Esophagus squamous epithelium (tissue), 5 donors: ENCODE results near the gene REG3A. TPM values are rescaled to one million over a fixed set of nuclear protein-coding genes. Genes with fewer than 3 reads are reported as not detected.

ENCODE experiments used
- DNase-seq: peaks from one replicate; lab custom pipeline; 2025; lab: John Stamatoyannopoulos, UW
- H3K27ac ChIP-seq, 4 donors: fragments of 200-600 bp; sonication (generic); one replicate each; pipeline ENCODE4 v1.5.1; 2016 to 2019; ENCODE audit warnings: mild to moderate bottlenecking in 1 of 4
- H3K27me3 ChIP-seq, 4 donors: fragments of 200-600 bp; sonication (generic); 1 replicate in 3 of 4; 2 replicates in 1 of 4; pipeline versions ENCODE4 v1.5.1 to v1.6.0; 2017 to 2021; ENCODE audit warnings: antibody characterized with exemption in 1 of 4
- H3K36me3 ChIP-seq, 3 donors: fragments of 200-600 bp; sonication (generic); one replicate each; pipeline ENCODE4 v1.5.1; 2016 to 2019
- H3K4me1 ChIP-seq, 3 donors: fragments of 200-600 bp; sonication (generic); one replicate each; pipeline ENCODE4 v1.5.1; 2017 to 2019
- H3K4me3 ChIP-seq, 4 donors: fragments of 200-600 bp; sonication (generic); 1 replicate in 3 of 4; 2 replicates in 1 of 4; pipeline ENCODE4 v1.5.1; 2016 to 2019; ENCODE audit warnings: mild to moderate bottlenecking in 2 of 4, moderate library complexity in 1 of 4
- H3K9me3 ChIP-seq, 3 donors: fragments of 200-600 bp; sonication (generic); one replicate each; pipeline ENCODE4 v1.5.1; 2016 to 2019
- CTCF ChIP-seq, 6 experiments: fragments of 450-650 bp in 4 of 6; fragments of 200-600 bp in 2 of 6; sonication (generic) in 2 of 6; IDR thresholded peaks; one replicate each; pipeline ENCODE4 v1.5.1; 2016 to 2019; ENCODE audit warnings: antibody characterized with exemption in 6 of 6, mild to moderate bottlenecking in 4 of 6, moderate library complexity in 4 of 6
- POLR2A ChIP-seq, 4 donors: fragments of 450-650 bp; IDR thresholded peaks; one replicate each; pipeline ENCODE4 v1.6.1; 2017; ENCODE audit warnings: antibody characterized with exemption in 4 of 4, mild to moderate bottlenecking in 4 of 4, moderate library complexity in 3 of 4
- WGBS, 2 donors: methylation state at CpG; one replicate each; pipeline ENCODE4 v1.1.5; 2018; 5-methylcytosine and 5-hydroxymethylcytosine counted together
- intact Hi-C: fragments of 100-400 bp; cut with DNase I; formaldehyde crosslinking; loops from one replicate; pipeline ENCODE4 v1.15.0; 2022
- total RNA-seq, 4 donors: library from RNA; depleted of rRNA; stranded (reverse); fragments of >200 nt; gene quantifications; one replicate each; pipeline ENCODE4 v1.1.0, GENCODE V29; 2016
- donor health status: DM: yes; HTN: yes; CAD: no.

REG3A gene
- total RNA-seq, 4 donors from 2014 or later, result not detected

GRCh38 chr2:79162801-79163200, 3.2 kb upstream of the REG3A start:
- intact Hi-C loops, result no loop called here
- Histone ChIP-seq H3K9me3 (no peaks in the 10 kb centered on the region), H3K27me3 (no peaks in the 10 kb centered on the region), H3K4me1 (no peaks in the 10 kb centered on the region), H3K36me3 (no peaks in the 10 kb centered on the region), H3K4me3 (no peak overlapping the region), H3K27ac (no peak overlapping the region)
- WGBS, 2 donors, result 96% methylated on average over 1 of the region's 1 CpG
- no peak for TF ChIP-seq POLR2A (IDR thresholded peaks at IDR 0.05)
- DNase-seq, result no peak

- no peaks in the 10 kb centered on the region for H3K27me3 ChIP-seq
- no peaks in the 10 kb centered on the region for H3K4me1 ChIP-seq
- WGBS, 2 donors, result 53% methylated on average over 2 of the region's 2 CpGs
- DNase-seq, result no peak
- H3K9me3 ChIP-seq, result no peaks in the 10 kb centered on the region
- intact Hi-C loops, result no loop called here
- H3K4me3 ChIP-seq, result no peak overlapping the region
- H3K27ac ChIP-seq, result no peak overlapping the region
- H3K36me3 ChIP-seq, result no peaks in the 10 kb centered on the region
- no peak for TF ChIP-seq CTCF (IDR thresholded peaks at IDR 0.05)
- TF ChIP-seq POLR2A (IDR thresholded peaks at IDR 0.05), result no peak
Observed at GRCh38 chr2:79162132-79162531, 2.6 kb upstream of the REG3A start.

GRCh38 chr2:79159030-79159429, 523 bp downstream of the REG3A start:
- Histone ChIP-seq H3K27me3 (no peaks in the 10 kb centered on the region), H3K36me3 (no peaks in the 10 kb centered on the region), H3K27ac (no peak overlapping the region), H3K4me3 (no peak overlapping the region), H3K4me1 (no peaks in the 10 kb centered on the region), H3K9me3 (peaks cover 0 to 20% (median 6%) of the 10 kb centered on the region in 3 donors)
- TF ChIP-seq POLR2A (IDR thresholded peaks at IDR 0.05) (no peak), CTCF (IDR thresholded peaks at IDR 0.05) (no peak)
- WGBS, 2 donors, result 28 to 82% methylated on average over 1 to 2 of the region's 2 CpGs
- DNase-seq, result no peak
- intact Hi-C loops, result no loop called here

- Histone ChIP-seq H3K27ac (no peak overlapping the region), H3K9me3 (peaks cover 0 to 20% (median 6%) of the 10 kb centered on the region in 3 donors), H3K27me3 (no peaks in the 10 kb centered on the region), H3K4me1 (no peaks in the 10 kb centered on the region), H3K4me3 (no peak overlapping the region), H3K36me3 (no peaks in the 10 kb centered on the region)
- intact Hi-C loops, result no loop called here
- WGBS, 2 donors, result 60 to 100% methylated on average over 1 of the region's 2 CpGs
- TF ChIP-seq CTCF (IDR thresholded peaks at IDR 0.05), result no peak
- no peak for TF ChIP-seq POLR2A (IDR thresholded peaks at IDR 0.05)
- no peak for DNase-seq
Observed at GRCh38 chr2:79155826-79156476, 3.6 kb downstream of the REG3A start.

- DNase-seq, result no peak
- no peak overlapping the region for H3K27ac ChIP-seq
- H3K36me3 ChIP-seq, result no peaks in the 10 kb centered on the region
- peaks cover 0 to 6% (median 0%) of the 10 kb centered on the region in 3 donors for H3K9me3 ChIP-seq
- TF ChIP-seq POLR2A (IDR thresholded peaks at IDR 0.05) (no peak), CTCF (IDR thresholded peaks at IDR 0.05) (no peak)
- no peaks in the 10 kb centered on the region for H3K4me1 ChIP-seq
- no peaks in the 10 kb centered on the region for H3K27me3 ChIP-seq
- H3K4me3 ChIP-seq, result no peak overlapping the region
- intact Hi-C loops, result no loop called here
Observed at GRCh38 chr2:79139423-79139822, 20.1 kb downstream of the REG3A start.
